GM10266 (cell line): ENCODE data around the gene PDE4D.

Source experiments
- DNase-seq: peaks from one replicate; pipeline ENCODE4 v3.0.0; 2012; ENCODE audit errors: extremely low spot score
- TF ChIP-seq, protein P1 (sequence below): IDR thresholded peaks from 2 replicates; pipeline ENCODE4 v1.5.1; 2012; ENCODE audit warnings: mild to moderate bottlenecking, low read depth; ENCODE audit not compliant: control insufficient read depth, insufficient read depth; ENCODE audit errors: missing control alignments

Gene PDE4D

DNA sequence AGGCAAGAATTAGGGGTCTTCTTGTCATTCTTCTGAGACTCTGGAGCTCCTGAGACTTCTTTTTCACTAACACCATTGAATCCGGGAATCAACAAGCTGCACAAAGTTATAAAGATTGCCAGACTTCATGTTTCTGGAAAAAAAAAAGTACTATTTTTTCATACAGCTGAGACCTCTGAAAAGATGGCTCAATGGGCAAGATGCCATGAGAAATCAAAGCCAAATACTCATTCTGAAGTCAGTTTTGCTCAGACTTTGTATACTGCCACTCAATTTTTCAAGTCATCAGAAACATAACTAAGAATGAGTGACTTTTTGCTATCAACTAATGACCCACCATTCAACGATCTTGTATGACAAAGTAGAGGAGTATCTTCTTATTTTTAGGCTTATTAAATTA lies 798.7 kb downstream of the PDE4D start:
- no peak for DNase-seq
- TF ChIP-seq, protein P1, sequence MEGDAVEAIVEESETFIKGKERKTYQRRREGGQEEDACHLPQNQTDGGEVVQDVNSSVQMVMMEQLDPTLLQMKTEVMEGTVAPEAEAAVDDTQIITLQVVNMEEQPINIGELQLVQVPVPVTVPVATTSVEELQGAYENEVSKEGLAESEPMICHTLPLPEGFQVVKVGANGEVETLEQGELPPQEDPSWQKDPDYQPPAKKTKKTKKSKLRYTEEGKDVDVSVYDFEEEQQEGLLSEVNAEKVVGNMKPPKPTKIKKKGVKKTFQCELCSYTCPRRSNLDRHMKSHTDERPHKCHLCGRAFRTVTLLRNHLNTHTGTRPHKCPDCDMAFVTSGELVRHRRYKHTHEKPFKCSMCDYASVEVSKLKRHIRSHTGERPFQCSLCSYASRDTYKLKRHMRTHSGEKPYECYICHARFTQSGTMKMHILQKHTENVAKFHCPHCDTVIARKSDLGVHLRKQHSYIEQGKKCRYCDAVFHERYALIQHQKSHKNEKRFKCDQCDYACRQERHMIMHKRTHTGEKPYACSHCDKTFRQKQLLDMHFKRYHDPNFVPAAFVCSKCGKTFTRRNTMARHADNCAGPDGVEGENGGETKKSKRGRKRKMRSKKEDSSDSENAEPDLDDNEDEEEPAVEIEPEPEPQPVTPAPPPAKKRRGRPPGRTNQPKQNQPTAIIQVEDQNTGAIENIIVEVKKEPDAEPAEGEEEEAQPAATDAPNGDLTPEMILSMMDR = no peak

DNA sequence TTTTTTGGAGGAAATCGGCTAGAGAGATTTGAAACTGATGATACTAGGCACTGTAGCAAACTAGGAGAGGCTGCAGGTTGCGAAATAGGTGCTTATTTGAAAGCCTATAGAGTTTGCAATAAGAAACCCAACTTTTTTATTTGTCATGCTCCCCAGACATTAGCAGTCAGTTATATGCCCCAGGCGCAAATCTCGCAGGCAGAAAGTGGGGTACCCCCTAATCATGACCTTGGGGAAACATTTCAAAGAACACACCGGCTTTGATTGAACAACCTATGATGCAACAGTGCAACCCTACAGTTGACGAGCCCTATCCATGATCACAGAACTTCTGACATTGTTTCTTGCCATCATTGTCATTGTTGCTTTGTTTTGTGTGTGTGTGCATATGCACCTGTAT lies 800.2 kb downstream of the PDE4D start:
- TF ChIP-seq, protein P1 = no peak

DNA sequence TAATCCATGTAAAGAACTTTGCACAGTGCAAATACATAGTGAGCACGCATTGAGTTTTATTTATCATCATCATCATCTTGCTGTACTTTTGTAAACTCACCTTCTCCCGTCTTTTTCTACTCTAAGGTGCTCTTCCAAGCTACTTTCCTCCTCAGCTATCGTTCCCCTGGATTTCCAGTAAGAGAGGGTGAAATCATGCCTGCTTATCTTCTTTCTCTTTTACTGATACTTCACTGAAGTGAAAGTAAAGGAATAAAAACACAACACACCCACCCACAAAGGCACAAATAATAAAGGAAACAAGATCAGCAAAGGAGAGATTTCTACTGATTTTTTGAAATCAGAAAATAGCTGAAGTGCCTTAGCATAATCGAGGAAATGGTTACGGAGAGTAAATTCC lies 800.8 kb downstream of the PDE4D start:
- TF ChIP-seq, protein P1 = no peak
- no peak for DNase-seq

More for the DNA sequence above, 800.2 kb downstream of the PDE4D start:
- no peak for DNase-seq

DNA sequence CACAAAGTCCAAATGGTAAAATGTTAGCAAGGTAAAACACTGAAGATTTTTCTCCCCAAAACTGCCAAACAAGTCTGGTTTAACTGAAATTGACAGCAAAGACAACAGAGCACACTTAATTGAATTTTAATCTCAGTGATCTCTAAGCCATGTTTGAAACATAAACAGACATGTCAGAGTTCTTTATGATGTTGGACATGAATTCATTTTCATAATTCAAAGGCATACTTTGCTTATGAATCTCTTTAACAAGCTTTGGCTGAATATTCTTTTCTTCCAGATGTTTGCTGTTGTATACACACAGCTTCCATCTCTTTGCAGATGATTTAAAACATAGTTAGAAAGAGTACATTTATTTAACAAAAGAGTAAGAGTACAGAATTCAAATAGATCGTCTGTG lies 801.6 kb downstream of the PDE4D start:
- TF ChIP-seq, protein P1 = no peak
- DNase-seq = no peak

DNA sequence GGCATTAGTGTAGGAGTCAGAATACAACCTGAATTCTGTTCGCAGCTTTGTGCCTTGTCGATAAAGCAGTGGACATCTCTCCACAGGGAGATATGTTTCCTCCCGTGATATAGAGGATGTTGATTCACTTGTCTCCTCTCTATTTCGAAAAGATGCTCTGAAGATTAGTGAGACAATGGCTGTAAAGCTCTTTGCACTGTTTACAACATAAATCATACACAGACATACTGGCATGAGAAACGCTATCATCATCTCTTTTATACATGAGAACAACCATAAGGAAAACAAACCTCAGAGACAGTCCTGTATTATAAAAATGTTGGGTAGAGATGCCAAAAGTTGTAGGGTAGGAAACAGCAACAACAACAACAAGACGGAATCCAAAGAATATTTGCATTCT lies 803.2 kb downstream of the PDE4D start:
- DNase-seq = no peak
- TF ChIP-seq, protein P1 = no peak

DNA sequence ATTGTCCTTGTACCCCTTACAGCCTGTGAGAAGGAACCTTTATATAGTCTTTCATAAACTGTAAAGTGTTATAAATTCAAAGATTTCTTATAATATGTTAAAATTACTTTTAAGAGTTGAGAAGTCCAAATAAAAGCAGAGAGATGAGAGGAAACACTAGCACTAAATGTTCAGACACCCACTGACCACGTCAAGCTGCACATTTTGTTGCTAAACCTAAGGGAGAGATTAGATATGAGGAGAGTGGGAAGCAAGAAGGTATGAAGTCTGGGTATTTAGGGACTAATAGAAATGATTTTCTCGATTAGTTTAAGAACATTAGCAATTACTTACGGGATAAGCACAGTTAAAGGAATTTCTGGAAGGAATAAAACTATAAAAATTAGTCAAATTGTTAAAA lies 803.8 kb downstream of the PDE4D start:
- no peak for DNase-seq
- TF ChIP-seq, protein P1 = no peak

DNA sequence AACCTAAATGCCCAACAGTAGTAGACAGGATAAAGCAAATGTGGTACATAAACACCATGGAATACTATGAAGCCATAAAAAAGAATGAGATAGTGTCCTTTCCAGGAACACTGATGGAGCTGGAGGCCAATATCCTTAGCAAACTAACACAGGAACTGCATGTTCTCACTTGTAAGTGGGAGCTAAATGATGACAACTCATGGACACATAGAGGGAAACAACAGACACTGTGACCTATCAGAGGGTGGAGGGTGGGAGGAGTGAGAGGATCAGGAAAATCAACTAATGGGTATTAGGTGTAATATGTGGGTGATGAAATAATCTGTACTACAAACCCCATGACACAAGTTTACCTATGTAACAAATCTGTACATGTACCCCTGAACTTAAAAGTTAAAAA lies 805.0 kb downstream of the PDE4D start:
- TF ChIP-seq, protein P1 = no peak
- DNase-seq = no peak

DNA sequence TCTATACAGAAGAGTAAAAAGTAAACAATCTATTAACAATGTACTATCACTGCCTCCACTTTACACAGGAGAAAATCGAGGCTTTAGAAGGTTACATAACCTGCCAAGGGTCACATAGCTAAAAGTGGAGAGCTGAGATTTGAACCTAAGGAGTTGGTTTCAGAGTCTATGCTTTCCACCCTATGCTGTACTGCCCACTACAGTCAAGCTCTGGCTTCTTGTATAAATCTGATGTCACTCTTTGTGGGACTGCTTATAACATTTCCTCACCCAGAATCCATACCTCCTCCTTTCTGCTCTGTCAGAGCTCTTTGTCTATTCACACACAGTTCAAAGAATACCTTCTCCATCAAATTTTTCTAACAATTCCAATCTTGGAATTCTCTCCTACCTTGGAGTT lies 807.5 kb downstream of the PDE4D start:
- no peak for DNase-seq
- TF ChIP-seq, protein P1 = no peak
